ENCODE measurements around the gene CYBC1. TPM values are rescaled to one million over a fixed set of nuclear protein-coding genes. Genes with fewer than 3 reads are reported as not detected.
A peak's percentile ranks its signal among the peaks of the same experiment; 100 is the strongest.

CYBC1 gene
- total RNA-seq, 2 experiments from 2014 or later, result 60.2 to 62.4 TPM

DNA sequence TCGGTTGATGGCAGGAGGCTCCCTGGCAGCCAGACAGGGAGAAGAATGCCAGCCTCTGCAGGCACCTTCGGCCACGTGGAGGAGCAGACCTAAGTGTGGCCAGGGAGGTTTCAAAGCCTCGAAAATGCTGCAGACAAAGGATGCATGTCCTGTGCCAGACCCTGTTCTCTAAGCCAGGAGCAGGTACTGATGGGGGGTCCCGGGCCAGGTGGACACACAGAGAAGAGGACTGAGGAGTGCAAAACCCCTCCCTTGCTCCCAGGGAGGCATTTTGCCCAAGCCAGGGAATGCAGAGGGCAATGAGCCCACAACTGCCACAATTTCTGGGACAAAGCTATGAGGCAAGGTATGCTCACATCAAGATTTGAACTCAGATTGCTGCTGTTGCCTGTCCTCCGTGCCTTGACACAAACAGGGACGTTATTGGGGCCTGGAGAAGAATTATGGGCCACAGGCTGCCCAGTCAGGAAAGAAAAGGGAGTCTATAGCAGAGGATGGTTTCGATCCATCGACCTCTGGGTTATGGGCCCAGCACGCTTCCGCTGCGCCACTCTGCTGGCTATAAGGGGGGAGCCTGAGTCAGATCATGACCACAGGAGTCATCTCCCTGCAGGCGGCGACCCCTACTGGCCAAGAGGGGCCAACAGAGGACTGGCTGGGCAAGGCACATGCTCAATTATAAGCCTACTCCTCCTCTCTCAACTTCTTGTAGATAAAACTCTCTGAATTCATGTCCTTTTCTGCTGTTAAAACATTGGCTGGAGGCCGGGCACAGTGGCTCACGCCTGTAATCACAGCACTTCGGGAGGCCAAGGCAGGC lies 43.9 kb upstream of the CYBC1 start:
- no peaks in the 10 kb centered on the region for H3K9me3 ChIP-seq (ENCODE audit: control insufficient read depth in 1 of 2, insufficient read depth in 1 of 2, low read length in 2 of 2)
- POLR2A ChIA-PET, result no interaction called here
- intact Hi-C loops (cut with DNase I, micrococcal nuclease), result loop anchor here (2.0 to 5.0 kb wide), 2 partner anchors 58 to 144 kb away; no protein-coding TSS in a partner anchor

DNA sequence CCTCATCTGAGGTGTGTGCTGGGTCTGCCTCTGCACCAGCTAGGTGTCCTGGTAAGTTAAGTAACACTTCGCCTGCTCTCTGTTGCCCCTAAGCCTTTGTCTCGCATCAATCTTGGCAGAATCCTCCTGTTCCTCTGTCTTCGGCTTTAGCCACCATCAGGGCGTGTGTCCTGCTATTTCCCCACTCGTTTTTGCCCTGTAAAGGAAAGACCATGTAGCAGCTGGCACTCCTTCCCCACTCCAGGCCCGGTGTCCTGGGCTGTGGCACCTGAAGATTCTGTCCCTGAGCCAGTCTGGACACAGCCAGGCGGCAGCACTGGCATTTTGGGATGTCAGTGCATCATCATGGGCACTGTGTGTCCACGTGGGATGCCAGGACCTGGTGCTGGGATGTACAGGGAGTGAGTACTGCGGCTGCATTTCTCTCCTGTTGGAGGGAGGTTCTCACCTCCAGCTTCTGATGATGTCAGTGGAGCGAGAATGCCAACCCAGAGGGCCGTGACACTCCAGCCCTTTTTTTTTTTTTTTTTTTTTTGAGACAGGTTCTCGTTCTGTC lies 42.8 kb upstream of the CYBC1 start:
- ChIA-PET CTCF (interaction anchor here (0.6 kb wide), 1 partner anchor 218 kb away, joined by 4 read pairs; no protein-coding TSS in a partner anchor), POLR2A (no interaction called here)
- H3K9me3 Mint-ChIP-seq, result no peaks in the 10 kb centered on the region
- ATAC-seq (ENCODE audit: poor library complexity) (no peak), DNase-seq (no peak)
- H3K27me3 Mint-ChIP-seq, result no peaks in the 10 kb centered on the region
- no peak overlapping the region for H3K27ac Mint-ChIP-seq
- peaks cover 18% of the 10 kb centered on the region for H3K36me3 Mint-ChIP-seq (ENCODE audit: low read depth)
- intact Hi-C loops (cut with DNase I, micrococcal nuclease), result no loop called here
- no peaks in the 10 kb centered on the region for H3K27me3 ChIP-seq (ENCODE audit: control insufficient read depth in 1 of 2, insufficient read depth in 2 of 2, low read length in 2 of 2)
- H3K9me3 ChIP-seq (ENCODE audit: control insufficient read depth in 1 of 2, insufficient read depth in 1 of 2, low read length in 2 of 2), result no peaks in the 10 kb centered on the region
- peaks cover 22% of the 10 kb centered on the region for H3K4me1 Mint-ChIP-seq (ENCODE audit: low read depth)
- TF ChIP-seq, protein P1, sequence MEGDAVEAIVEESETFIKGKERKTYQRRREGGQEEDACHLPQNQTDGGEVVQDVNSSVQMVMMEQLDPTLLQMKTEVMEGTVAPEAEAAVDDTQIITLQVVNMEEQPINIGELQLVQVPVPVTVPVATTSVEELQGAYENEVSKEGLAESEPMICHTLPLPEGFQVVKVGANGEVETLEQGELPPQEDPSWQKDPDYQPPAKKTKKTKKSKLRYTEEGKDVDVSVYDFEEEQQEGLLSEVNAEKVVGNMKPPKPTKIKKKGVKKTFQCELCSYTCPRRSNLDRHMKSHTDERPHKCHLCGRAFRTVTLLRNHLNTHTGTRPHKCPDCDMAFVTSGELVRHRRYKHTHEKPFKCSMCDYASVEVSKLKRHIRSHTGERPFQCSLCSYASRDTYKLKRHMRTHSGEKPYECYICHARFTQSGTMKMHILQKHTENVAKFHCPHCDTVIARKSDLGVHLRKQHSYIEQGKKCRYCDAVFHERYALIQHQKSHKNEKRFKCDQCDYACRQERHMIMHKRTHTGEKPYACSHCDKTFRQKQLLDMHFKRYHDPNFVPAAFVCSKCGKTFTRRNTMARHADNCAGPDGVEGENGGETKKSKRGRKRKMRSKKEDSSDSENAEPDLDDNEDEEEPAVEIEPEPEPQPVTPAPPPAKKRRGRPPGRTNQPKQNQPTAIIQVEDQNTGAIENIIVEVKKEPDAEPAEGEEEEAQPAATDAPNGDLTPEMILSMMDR (IDR thresholded peaks at IDR 0.05), result no peak
- no peak overlapping the region for H3K4me3 ChIP-seq (ENCODE audit: low read length)
- no peak overlapping the region for H3K27ac ChIP-seq (ENCODE audit: low read depth in 1 of 2, low read length in 2 of 2)
- H3K4me1 ChIP-seq (ENCODE audit: insufficient read depth, low read length), result peaks cover 38% of the 10 kb centered on the region
- H3K4me3 Mint-ChIP-seq, result no peak overlapping the region
- peaks cover 8% of the 10 kb centered on the region for H3K36me3 ChIP-seq (ENCODE audit: insufficient read depth, low read length)

More for the DNA sequence above, 43.9 kb upstream of the CYBC1 start:
- Histone ChIP-seq H3K4me1 (ENCODE audit: insufficient read depth, low read length) (peaks cover 38% of the 10 kb centered on the region), H3K36me3 (ENCODE audit: insufficient read depth, low read length) (no peaks in the 10 kb centered on the region), H3K4me3 (ENCODE audit: low read length) (no peak overlapping the region), H3K27ac (ENCODE audit: low read depth in 1 of 2, low read length in 2 of 2) (peak overlapping the region in 1 of 2 donors; percentile 14), H3K27me3 (ENCODE audit: control insufficient read depth in 1 of 2, insufficient read depth in 2 of 2, low read length in 2 of 2) (no peaks in the 10 kb centered on the region)
- no peaks in the 10 kb centered on the region for H3K9me3 Mint-ChIP-seq
- CTCF ChIA-PET, result no interaction called here
- no peaks in the 10 kb centered on the region for H3K27me3 Mint-ChIP-seq
- H3K36me3 Mint-ChIP-seq (ENCODE audit: low read depth), result peaks cover 14% of the 10 kb centered on the region
- DNase-seq (peak; percentile 77 to 93 (median 85)), ATAC-seq (ENCODE audit: poor library complexity) (peak; percentile 69)
- TF ChIP-seq, protein P1 (IDR thresholded peaks at IDR 0.05), result peak; percentile 58
- peaks cover 22% of the 10 kb centered on the region for H3K4me1 Mint-ChIP-seq (ENCODE audit: low read depth)
- H3K4me3 Mint-ChIP-seq, result peak overlapping the region; percentile 91
- H3K27ac Mint-ChIP-seq, result peak overlapping the region; percentile 92

DNA sequence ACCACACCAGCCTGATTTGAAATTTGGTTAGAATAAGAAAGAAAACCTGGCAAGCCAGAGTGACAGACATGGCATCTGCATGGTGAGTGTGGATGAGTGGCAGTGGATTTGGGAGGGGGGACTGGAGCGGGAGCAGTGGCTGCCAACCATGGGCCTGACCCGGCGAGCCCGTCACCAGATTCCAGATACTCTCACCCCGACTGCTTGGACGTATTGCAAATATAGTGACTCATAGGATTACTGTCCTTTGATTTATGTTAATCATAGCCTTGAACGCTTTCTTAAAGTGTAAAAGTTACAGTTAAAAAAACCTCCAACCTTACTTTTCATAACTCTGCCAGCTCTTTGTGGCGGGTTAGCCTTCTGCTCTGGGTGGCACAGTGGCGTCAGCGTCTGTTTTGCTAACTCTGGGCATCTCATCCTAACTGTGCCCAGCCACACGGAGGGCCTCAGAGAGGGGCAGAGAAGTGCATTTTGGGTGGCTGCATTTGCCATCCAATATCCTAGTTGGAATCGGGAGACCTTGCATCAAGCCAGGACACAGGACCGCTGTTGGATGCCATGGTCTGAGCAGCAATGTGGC lies 42.2 kb upstream of the CYBC1 start:
- Histone ChIP-seq H3K4me1 (ENCODE audit: insufficient read depth, low read length) (peaks cover 32% of the 10 kb centered on the region), H3K27me3 (ENCODE audit: control insufficient read depth in 1 of 2, insufficient read depth in 2 of 2, low read length in 2 of 2) (no peaks in the 10 kb centered on the region), H3K9me3 (ENCODE audit: control insufficient read depth in 1 of 2, insufficient read depth in 1 of 2, low read length in 2 of 2) (no peaks in the 10 kb centered on the region), H3K4me3 (ENCODE audit: low read length) (no peak overlapping the region), H3K36me3 (ENCODE audit: insufficient read depth, low read length) (peaks cover 11% of the 10 kb centered on the region), H3K27ac (ENCODE audit: low read depth in 1 of 2, low read length in 2 of 2) (no peak overlapping the region)
- Mint-ChIP-seq H3K36me3 (ENCODE audit: low read depth) (peaks cover 22% of the 10 kb centered on the region), H3K27me3 (no peaks in the 10 kb centered on the region), H3K27ac (no peak overlapping the region), H3K4me1 (ENCODE audit: low read depth) (peaks cover 16% of the 10 kb centered on the region), H3K9me3 (no peaks in the 10 kb centered on the region), H3K4me3 (no peak overlapping the region)
- ATAC-seq (ENCODE audit: poor library complexity), result no peak
- ChIA-PET POLR2A (no interaction called here), CTCF (interaction anchor here (0.6 kb wide), 1 partner anchor 219 kb away, joined by 4 read pairs; no protein-coding TSS in a partner anchor)
- TF ChIP-seq, protein P1 (IDR thresholded peaks at IDR 0.05), result no peak
- DNase-seq, result no peak
- intact Hi-C loops (cut with DNase I, micrococcal nuclease), result no loop called here

All from CD4-positive, alpha-beta T cell (primary cell).